Measurements from ENCODE around the gene TMEM132D.

- TF ChIP-seq, protein P1, sequence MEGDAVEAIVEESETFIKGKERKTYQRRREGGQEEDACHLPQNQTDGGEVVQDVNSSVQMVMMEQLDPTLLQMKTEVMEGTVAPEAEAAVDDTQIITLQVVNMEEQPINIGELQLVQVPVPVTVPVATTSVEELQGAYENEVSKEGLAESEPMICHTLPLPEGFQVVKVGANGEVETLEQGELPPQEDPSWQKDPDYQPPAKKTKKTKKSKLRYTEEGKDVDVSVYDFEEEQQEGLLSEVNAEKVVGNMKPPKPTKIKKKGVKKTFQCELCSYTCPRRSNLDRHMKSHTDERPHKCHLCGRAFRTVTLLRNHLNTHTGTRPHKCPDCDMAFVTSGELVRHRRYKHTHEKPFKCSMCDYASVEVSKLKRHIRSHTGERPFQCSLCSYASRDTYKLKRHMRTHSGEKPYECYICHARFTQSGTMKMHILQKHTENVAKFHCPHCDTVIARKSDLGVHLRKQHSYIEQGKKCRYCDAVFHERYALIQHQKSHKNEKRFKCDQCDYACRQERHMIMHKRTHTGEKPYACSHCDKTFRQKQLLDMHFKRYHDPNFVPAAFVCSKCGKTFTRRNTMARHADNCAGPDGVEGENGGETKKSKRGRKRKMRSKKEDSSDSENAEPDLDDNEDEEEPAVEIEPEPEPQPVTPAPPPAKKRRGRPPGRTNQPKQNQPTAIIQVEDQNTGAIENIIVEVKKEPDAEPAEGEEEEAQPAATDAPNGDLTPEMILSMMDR (IDR thresholded peaks at IDR 0.05): no peak
- no peak for TF ChIP-seq POLR2A (IDR thresholded peaks at IDR 0.05)
Observed at GRCh38 chr12:129234209-129234608, 669.6 kb downstream of the TMEM132D start.

Measured in body of pancreas (tissue), 4 donors.